ENCODE measurements around the gene ABO.
"Not testable (repeated sequence)": the region's sequence is repeated elsewhere in the genome, so short reads cannot be mapped to it uniquely, and the experiment has no call there.

The ABO gene

GRCh38 chr9:133261753-133262120 is 13.3 kb downstream of the ABO start:
- no peak for DNase-seq

- no peak for DNase-seq
Observed at GRCh38 chr9:133261103-133261752, 13.8 kb downstream of the ABO start.

- DNase-seq = no peak
Observed at GRCh38 chr9:133260334-133261102, 14.5 kb downstream of the ABO start.

GRCh38 chr9:133258061-133259015 is 16.7 kb downstream of the ABO start:
- no peak for DNase-seq

- DNase-seq = no peak
Observed at GRCh38 chr9:133257465-133257956, 17.5 kb downstream of the ABO start.

- no peak for DNase-seq
Observed at GRCh38 chr9:133256686-133257091, 18.3 kb downstream of the ABO start.

DNA sequence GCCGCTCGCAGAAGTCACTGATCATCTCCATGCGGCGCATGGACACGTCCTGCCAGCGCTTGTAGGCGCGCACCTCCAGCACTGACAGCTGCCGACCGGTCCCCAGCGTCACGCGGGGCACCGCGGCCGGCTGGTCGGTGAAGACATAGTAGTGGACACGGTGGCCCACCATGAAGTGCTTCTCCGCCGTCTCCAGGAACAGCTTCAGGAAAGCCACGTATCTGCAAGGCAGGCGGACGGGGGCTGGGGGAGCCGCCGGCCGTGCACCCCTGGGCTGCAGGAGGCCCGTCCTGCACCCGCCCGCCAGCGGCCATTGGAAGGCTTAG is 18.9 kb downstream of the ABO start:
- no peak for DNase-seq

DNA sequence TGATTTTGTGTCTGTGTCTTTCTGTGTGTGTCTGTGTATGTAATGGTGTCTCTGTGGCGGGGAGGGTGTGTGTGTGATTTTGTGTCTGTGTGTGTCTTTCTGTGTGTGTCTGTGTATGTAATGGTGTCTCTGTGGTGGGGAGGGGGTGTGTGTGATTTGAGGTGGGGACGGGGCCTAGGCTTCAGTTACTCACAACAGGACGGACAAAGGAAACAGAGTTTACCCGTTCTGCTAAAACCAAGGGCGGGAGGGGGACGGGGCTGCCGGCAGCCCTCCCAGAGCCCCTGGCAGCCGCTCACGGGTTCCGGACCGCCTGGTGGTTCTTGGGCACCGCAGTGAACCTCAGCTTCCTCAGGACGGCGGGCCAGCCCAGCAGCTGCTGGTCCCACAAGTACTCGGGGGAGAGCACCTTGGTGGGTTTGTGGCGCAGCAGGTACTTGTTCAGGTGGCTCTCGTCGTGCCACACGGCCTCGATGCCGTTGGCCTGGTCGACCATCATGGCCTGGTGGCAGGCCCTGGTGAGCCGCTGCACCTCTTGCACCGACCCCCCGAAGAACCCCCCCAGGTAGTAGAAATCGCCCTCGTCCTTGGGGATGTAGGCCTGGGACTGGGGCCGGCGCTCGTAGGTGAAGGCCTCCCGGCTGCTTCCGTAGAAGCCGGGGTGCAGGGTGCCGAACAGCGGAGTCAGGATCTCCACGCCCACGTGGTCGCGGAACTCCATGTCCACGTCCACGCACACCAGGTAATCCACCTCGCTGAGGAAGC is 19.4 kb downstream of the ABO start:
- no peak for DNase-seq

- no peak for DNase-seq
Observed at GRCh38 chr9:133254471-133254870, 20.5 kb downstream of the ABO start.

DNA sequence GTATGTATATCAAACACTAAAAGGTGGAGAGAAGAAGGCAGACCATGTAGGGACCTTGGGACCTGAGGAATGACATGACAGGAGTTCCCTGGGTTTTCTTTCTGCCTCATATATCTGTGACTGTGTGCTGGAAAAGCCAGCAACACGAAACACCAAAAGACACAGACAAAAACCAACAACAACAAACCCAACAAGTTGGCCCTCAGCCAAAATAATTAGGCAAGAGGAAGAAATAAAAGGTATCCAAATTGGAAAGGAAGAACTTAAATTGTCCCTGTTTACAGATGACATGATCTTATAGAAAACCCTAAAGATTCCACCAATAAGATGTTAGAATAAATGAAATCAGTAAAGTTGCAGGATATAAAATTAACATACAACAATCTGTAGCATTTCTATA is 21.7 kb downstream of the ABO start:
- DNase-seq = no peak

DNA sequence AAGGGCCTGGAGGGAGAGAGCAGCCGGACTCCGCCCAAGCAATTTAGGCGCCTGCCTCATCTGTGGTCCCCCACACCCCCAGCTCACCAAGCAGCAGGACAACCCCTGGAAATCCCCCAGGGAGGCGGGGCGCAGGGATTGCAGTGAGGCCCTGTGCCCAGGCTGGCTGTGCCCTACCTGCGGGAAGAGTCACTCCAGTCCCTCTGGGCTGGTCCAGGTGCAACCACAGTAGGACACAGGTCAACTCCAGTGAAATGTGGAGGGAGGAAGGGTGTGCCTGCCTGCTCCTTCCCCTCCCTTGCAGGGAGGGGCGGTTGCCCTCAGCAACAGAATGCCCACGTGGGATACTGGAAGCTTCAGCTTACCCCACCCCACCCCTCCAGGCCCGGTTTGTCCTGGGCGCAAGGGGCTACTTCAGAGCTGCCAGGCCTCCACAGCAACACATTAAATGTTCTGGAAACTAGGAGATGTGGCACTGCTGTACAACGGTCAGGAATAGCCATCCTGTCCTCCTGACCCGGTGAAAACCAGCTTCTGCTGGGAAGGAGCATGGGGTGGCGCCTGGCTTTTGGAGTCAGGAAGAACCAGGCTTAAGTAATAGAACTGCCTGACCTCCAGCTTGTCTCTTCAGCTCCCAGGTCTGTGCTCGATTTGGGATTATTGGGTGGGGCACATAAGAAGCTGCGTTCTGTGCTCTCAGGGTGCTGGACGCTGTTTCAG is 22.5 kb downstream of the ABO start:
- no peak for DNase-seq

GRCh38 chr9:133251773-133252172 is 23.2 kb downstream of the ABO start:
- no peak for DNase-seq

- not testable (repeated sequence) for DNase-seq
Observed at GRCh38 chr9:133251221-133251620, 23.8 kb downstream of the ABO start.

GRCh38 chr9:133250741-133251170 is 24.2 kb downstream of the ABO start:
- no peak for DNase-seq

DNA sequence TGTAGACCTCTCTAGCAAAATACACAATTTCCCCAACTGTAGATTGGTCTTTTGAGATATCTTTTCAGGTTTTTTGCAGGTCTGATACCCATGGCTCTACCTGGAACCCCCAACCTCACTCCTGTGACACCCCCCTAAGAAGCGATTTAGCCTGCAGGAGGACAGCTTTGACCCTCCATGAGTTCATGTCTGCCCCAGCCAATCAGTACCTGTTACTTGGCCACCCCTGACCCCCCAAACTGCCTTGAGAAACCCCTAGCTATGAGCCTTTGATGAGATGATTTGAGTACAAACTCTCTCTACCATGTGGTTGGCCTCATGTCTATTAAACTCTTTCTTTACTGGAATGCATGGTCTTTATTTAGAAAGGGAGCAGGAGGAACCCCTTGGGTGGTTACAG is 25.7 kb downstream of the ABO start:
- no peak for DNase-seq

DNA sequence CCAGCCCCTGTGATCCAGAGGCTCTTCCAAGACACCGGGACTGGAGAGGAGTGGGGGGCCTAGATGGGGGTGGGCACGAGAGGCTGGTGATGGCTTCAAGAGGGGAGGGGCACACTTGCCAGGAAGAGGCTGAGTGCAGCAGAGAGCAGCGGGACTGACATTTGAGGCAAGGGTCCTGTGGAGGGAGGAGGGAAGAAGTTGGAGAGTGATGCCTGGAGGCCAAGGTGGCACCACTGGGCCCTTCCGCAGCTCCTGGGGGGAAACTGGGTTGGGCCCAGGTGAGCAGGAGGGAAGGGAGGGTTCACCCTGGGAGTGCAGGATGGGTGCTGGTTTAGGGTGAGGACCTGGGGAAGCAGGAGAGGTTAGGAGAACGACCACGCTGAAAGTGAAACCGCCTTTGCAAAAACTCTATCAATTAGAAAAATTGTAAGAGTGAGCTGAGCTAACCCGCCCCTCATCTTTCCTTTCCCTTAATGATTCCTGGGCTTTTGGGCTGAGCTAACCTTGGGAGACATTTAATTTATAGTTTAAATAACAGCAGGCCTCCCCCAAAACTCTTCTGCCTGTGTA is 26.2 kb downstream of the ABO start:
- DNase-seq = no peak

GRCh38 chr9:133247632-133248031 is 27.4 kb downstream of the ABO start:
- no peak for DNase-seq

GRCh38 chr9:133246991-133247390 is 28.0 kb downstream of the ABO start:
- no peak for DNase-seq

DNA sequence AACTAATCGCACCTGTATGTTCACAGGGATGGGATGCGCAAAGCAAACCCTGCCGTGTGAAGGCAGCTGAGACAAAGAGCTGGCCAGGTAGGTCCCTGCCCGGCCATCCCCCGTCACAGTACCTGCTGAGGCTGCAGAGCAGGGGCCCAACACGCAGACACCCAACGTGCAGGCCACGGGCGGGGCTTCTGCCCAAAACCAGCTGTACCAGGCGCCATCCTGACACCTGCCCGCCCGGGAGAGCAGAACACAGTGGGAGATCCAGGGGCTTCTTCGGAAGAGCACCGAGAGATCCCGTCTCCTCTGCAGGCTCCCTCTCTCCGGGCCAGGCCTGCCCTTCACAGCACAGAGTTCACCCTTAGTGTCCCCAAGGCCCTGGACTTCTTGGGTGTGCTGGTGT is 28.4 kb downstream of the ABO start:
- DNase-seq = no peak

DNA sequence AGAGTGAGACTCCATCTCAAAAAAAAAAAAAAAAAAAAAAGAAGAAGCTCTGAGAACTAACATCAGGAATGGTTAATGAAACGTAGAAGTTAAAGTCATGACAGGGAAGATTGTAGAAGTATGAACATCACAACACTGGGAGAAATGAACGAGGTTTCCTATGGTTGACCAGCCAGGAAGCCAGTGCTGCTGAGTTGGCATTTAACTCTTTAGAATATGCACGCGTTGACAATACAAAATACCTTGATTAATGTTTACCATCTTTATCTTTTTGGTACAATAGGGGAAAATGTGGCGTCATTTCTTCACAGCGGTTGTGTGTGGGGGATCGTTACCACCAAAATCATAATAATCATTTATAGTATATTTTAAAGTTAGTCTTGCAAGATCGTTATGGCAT is 32.0 kb downstream of the ABO start:
- DNase-seq = no peak

DNA sequence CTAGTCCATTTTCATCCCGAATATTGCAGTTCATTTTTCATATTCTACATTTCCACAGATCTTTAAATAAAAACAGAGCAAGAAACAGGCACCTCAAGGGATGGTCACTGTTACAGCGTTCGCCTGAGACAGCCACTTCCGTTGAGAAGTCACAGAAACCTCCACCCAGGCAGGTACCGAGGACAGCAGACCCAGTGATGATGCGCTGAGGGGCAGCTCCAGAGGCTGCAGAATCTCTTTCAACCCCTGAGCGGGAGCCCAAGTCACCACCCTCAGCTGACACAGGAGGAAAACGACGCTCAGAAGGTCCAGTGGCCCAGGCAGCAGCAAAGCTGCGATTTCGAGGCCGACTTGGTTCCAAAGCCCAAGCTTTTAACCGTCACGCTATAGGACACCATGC is 32.8 kb downstream of the ABO start:
- DNase-seq = no peak

All from NCI-H1436 treated with DMSO at 0.1 percent for 48 hours (cell line).